ENCODE measurements around the gene KRT10.

KRT10 gene

DNA sequence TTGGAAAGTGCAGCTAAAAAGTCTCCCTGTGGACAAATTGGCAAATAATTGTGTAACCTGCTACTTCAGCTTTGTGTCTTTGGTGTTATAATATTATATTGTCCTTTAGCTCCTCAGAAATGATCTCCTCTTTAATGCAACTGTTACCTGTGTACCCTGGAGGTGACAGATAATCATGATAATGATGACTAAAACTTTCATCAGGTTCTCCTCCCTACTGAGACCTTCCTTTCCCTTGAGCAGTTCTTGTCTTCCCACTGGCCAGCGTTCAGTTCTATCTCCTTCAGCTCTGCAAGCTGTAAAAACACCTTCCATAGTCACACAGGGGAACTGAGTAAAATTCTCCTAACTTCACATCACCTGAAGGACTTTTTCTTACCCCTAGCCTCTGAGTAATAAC, 29.9 kb upstream of the KRT10 start:
- H3K9me3 ChIP-seq (ENCODE audit: control insufficient read depth, insufficient read depth, low read length): no peaks in the 10 kb centered on the region
- no peak overlapping the region for H3K4me3 ChIP-seq (ENCODE audit: low read depth, low read length)
- no peaks in the 10 kb centered on the region for H3K27me3 ChIP-seq (ENCODE audit: control insufficient read depth, insufficient read depth, low read length)
- H3K36me3 ChIP-seq (ENCODE audit: control insufficient read depth, insufficient read depth, low read length): no peaks in the 10 kb centered on the region
- no peak overlapping the region for H3K27ac ChIP-seq (ENCODE audit: low read depth, low read length)
- peaks cover 27% of the 10 kb centered on the region for H3K4me1 ChIP-seq (ENCODE audit: control insufficient read depth, insufficient read depth, low read length)
- no peak overlapping the region for H3K9ac ChIP-seq (ENCODE audit: low read depth, low read length)

DNA sequence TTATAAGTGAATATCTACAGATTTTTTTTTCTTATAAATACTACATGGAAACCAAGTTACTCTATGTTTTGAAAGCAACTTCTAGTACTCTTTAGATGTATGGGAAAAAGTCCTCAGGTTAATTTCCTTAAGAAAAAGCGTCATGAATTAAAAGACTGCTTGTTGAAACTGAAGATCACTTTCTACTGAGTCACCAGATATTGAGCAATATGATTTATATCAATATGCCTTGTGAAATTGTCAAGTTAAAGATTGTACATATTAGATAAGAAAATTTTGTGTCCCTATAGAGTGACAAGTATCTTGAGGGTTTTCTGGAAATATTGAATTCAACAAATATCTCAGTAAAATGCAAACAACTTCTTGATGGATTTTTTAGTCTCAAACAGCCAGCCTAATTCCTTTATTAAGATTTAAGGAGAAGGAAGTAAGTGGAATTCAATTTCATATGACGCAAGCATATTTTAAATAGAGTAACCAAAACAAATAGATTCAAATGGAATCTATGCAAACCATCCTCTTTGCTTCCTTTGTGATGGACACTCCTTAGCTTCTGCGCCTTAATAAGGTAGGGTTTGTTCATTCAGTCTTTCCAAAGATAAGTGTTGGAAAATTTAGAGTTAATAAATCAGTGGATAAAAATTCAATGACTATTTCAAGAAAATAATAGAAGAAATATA, 28.0 kb upstream of the KRT10 start:
- Histone ChIP-seq H3K36me3 (ENCODE audit: control insufficient read depth, insufficient read depth, low read length) (no peaks in the 10 kb centered on the region), H3K27ac (ENCODE audit: low read depth, low read length) (no peak overlapping the region), H3K4me3 (ENCODE audit: low read depth, low read length) (no peak overlapping the region), H3K9ac (ENCODE audit: low read depth, low read length) (no peak overlapping the region), H3K4me1 (ENCODE audit: control insufficient read depth, insufficient read depth, low read length) (peaks cover 24% of the 10 kb centered on the region), H3K9me3 (ENCODE audit: control insufficient read depth, insufficient read depth, low read length) (no peaks in the 10 kb centered on the region), H3K27me3 (ENCODE audit: control insufficient read depth, insufficient read depth, low read length) (peaks cover 4% of the 10 kb centered on the region; the same call in 1 of the 2 replicates)

DNA sequence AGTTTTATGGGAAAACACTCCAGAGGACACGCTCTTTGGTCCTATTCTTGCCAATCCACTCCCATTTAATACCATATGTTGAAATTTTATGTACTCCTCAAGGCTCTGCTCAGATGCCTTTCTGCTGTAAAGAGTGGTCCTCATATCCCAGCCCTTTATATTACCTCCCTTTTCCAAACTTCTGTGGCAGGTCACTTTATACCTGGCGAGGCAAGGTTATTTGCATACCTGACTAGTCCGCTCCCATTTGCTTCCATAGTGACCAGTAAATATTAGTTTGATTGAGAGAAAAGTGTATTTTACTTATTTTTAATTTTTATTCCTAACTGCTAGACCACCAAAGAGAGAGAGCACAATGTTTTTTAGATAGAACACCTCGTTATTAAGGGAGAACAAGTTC, 27.3 kb upstream of the KRT10 start:
- Histone ChIP-seq H3K4me1 (ENCODE audit: control insufficient read depth, insufficient read depth, low read length) (peaks cover 24% of the 10 kb centered on the region), H3K9me3 (ENCODE audit: control insufficient read depth, insufficient read depth, low read length) (no peaks in the 10 kb centered on the region), H3K36me3 (ENCODE audit: control insufficient read depth, insufficient read depth, low read length) (no peaks in the 10 kb centered on the region), H3K27me3 (ENCODE audit: control insufficient read depth, insufficient read depth, low read length) (peaks cover 10% of the 10 kb centered on the region; the same call in 1 of the 2 replicates), H3K27ac (ENCODE audit: low read depth, low read length) (no peak overlapping the region), H3K9ac (ENCODE audit: low read depth, low read length) (no peak overlapping the region), H3K4me3 (ENCODE audit: low read depth, low read length) (no peak overlapping the region)

DNA sequence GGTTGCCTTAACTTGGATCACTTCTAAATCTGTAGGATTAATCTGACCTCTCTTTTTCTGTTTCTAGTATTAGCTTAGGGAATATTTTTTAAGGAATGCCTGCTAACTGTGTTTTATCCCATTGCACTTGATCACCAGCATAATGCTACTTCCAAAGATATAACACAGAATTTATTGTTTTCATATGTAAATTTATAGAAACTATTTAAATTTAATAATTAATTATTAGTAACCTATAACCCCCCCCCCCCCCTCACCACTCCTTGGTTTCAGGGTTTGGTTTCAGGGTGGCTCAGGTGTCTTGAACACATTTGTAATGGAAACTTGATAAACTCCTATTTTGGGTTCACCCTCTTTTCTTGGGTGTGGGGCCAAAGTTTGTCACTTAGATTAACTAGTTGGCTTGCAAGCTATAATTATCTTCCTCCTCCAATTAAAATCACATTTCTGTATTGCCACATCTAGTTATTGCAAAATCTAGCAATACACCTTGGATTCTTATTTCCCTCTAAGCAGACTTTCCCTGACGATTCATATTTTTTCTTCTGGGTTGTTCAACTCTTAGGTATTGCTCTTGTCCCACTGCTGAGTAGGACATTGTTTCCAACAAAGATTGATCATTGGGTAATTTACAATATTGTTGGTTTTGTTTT, 26.3 kb upstream of the KRT10 start:
- Histone ChIP-seq H3K4me1 (ENCODE audit: control insufficient read depth, insufficient read depth, low read length) (peaks cover 17% of the 10 kb centered on the region), H3K36me3 (ENCODE audit: control insufficient read depth, insufficient read depth, low read length) (no peaks in the 10 kb centered on the region), H3K4me3 (ENCODE audit: low read depth, low read length) (no peak overlapping the region), H3K27me3 (ENCODE audit: control insufficient read depth, insufficient read depth, low read length) (peaks cover 10% of the 10 kb centered on the region; the same call in 1 of the 2 replicates), H3K27ac (ENCODE audit: low read depth, low read length) (no peak overlapping the region), H3K9me3 (ENCODE audit: control insufficient read depth, insufficient read depth, low read length) (no peaks in the 10 kb centered on the region), H3K9ac (ENCODE audit: low read depth, low read length) (no peak overlapping the region)

DNA sequence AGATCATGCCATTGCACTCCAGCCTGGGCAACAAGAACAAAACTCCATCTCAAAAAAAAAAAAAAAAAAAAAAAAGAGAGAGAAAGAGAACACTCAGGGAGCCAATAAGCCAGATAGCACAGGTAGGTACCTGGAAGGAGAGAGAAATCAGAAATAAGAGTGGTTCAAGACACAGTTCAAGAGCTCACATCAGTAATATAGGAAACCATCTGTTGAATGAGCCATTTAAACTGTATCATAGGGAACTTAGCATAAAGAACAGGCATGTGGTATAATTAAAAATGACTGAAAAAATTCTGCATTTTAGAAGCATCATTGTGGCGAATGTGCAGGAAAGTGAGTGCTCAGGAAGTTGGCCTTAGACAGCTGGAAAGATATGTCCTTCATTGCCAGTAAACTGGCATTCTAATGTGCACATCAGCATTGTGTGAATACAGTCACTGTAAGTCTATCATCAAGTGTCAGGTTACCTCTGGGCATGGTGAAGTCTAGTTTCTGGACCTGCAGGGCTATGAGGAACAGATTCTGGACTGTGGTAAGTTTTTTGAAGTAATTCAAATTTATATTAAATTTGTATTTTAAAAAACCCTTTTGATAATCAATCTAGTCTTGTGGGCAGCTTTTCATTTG, 24.2 kb upstream of the KRT10 start:
- Histone ChIP-seq H3K36me3 (ENCODE audit: control insufficient read depth, insufficient read depth, low read length) (no peaks in the 10 kb centered on the region), H3K4me1 (ENCODE audit: control insufficient read depth, insufficient read depth, low read length) (no peaks in the 10 kb centered on the region), H3K9ac (ENCODE audit: low read depth, low read length) (no peak overlapping the region), H3K27me3 (ENCODE audit: control insufficient read depth, insufficient read depth, low read length) (peaks cover 16% of the 10 kb centered on the region; the same call in 1 of the 2 replicates), H3K4me3 (ENCODE audit: low read depth, low read length) (no peak overlapping the region), H3K9me3 (ENCODE audit: control insufficient read depth, insufficient read depth, low read length) (no peaks in the 10 kb centered on the region), H3K27ac (ENCODE audit: low read depth, low read length) (no peak overlapping the region)

DNA sequence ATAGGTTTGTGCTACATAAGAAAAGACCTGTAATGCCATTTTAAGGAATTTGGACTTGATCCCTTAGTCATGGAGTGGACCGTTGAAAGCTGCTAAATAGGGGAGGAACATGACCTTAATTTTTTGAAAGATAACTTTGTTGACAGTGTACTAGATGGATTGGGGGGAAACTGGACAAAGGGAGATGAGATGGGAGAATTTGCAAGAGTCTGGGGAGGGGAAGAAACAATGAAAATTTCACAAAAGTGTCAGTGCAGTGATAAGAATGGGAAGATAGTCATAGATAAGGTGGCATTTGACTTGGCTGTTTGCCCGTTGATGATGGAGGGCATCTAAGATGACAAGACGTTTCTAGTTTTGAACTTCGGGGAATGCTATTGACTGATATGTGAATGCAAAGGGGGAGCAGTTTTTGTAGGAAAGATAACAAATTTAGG, 22.3 kb upstream of the KRT10 start:
- Histone ChIP-seq H3K4me1 (ENCODE audit: control insufficient read depth, insufficient read depth, low read length) (no peaks in the 10 kb centered on the region), H3K27ac (ENCODE audit: low read depth, low read length) (no peak overlapping the region), H3K27me3 (ENCODE audit: control insufficient read depth, insufficient read depth, low read length) (peaks cover 21% of the 10 kb centered on the region; the same call in 1 of the 2 replicates), H3K36me3 (ENCODE audit: control insufficient read depth, insufficient read depth, low read length) (no peaks in the 10 kb centered on the region), H3K9ac (ENCODE audit: low read depth, low read length) (no peak overlapping the region), H3K9me3 (ENCODE audit: control insufficient read depth, insufficient read depth, low read length) (no peaks in the 10 kb centered on the region), H3K4me3 (ENCODE audit: low read depth, low read length) (no peak overlapping the region)

DNA sequence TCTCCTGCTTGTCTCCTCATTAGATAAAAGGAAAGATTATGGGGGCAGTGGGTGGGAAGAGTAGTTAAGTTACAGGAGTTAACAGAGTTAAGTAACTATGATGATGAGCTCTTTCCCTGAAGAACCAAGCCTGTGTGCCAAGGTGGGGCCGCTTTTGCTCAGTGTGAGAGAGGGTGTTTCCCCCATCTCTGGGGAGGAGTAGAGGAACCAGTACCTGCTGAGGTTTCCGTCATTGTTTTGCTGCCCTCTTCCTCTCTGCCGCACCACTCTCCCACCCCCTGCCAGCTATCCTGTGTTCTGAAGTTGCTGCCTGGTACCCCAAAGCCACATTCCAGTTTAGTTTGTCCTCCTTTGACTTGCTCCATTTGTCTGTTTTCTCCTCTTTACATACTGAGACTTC, 20.8 kb upstream of the KRT10 start:
- Histone ChIP-seq H3K4me1 (ENCODE audit: control insufficient read depth, insufficient read depth, low read length) (no peaks in the 10 kb centered on the region), H3K27me3 (ENCODE audit: control insufficient read depth, insufficient read depth, low read length) (peaks cover 33% of the 10 kb centered on the region), H3K4me3 (ENCODE audit: low read depth, low read length) (no peak overlapping the region), H3K27ac (ENCODE audit: low read depth, low read length) (no peak overlapping the region), H3K36me3 (ENCODE audit: control insufficient read depth, insufficient read depth, low read length) (no peaks in the 10 kb centered on the region), H3K9me3 (ENCODE audit: control insufficient read depth, insufficient read depth, low read length) (no peaks in the 10 kb centered on the region), H3K9ac (ENCODE audit: low read depth, low read length) (no peak overlapping the region)

DNA sequence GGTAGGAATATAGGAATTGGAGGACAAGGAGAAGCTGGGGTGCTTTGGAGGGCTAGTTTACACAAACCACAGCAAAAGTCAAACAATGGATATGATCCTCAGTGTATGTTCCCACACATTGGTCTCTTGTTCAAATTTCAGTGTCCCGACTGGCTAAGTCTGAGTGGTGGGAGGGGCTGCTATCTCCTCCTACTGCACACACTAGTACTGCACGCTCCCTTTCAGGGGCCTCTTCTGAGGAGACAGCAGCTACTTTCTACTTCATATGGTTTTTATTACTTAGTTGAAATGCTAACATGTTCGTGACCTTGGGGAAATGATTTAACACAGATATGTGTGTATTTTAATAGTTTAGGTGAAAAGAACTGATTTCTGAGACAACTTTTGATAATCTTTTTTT, 18.8 kb upstream of the KRT10 start:
- no peak overlapping the region for H3K4me3 ChIP-seq (ENCODE audit: low read depth, low read length)
- H3K27me3 ChIP-seq (ENCODE audit: control insufficient read depth, insufficient read depth, low read length): peaks cover 35% of the 10 kb centered on the region
- H3K4me1 ChIP-seq (ENCODE audit: control insufficient read depth, insufficient read depth, low read length): no peaks in the 10 kb centered on the region
- no peak overlapping the region for H3K27ac ChIP-seq (ENCODE audit: low read depth, low read length)
- H3K36me3 ChIP-seq (ENCODE audit: control insufficient read depth, insufficient read depth, low read length): no peaks in the 10 kb centered on the region
- H3K9ac ChIP-seq (ENCODE audit: low read depth, low read length): no peak overlapping the region
- no peaks in the 10 kb centered on the region for H3K9me3 ChIP-seq (ENCODE audit: control insufficient read depth, insufficient read depth, low read length)

DNA sequence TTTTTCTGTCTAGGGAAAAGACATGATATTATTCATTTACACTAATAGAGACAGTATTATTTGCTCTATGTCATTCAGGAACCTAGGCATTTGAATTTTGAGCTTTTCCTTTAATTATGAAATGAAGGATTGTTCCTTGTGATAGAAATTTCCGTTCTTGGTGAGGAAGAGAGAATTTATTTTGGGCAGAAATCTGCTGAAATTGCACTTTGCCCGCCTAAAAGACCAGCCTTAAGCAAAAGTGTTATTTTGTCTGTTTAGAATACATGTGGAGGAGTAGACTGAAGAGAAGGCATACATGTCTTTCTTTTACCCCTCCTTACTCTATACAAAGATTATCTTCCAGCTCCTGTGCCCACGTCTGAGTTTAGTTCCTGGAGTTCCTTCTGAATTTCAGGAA, 16.8 kb upstream of the KRT10 start:
- H3K36me3 ChIP-seq (ENCODE audit: control insufficient read depth, insufficient read depth, low read length): peaks cover 7% of the 10 kb centered on the region; the same call in 1 of the 2 replicates
- no peak overlapping the region for H3K4me3 ChIP-seq (ENCODE audit: low read depth, low read length)
- no peaks in the 10 kb centered on the region for H3K9me3 ChIP-seq (ENCODE audit: control insufficient read depth, insufficient read depth, low read length)
- H3K4me1 ChIP-seq (ENCODE audit: control insufficient read depth, insufficient read depth, low read length): no peaks in the 10 kb centered on the region
- H3K27me3 ChIP-seq (ENCODE audit: control insufficient read depth, insufficient read depth, low read length): peaks cover 42% of the 10 kb centered on the region
- H3K27ac ChIP-seq (ENCODE audit: low read depth, low read length): no peak overlapping the region
- no peak overlapping the region for H3K9ac ChIP-seq (ENCODE audit: low read depth, low read length)

DNA sequence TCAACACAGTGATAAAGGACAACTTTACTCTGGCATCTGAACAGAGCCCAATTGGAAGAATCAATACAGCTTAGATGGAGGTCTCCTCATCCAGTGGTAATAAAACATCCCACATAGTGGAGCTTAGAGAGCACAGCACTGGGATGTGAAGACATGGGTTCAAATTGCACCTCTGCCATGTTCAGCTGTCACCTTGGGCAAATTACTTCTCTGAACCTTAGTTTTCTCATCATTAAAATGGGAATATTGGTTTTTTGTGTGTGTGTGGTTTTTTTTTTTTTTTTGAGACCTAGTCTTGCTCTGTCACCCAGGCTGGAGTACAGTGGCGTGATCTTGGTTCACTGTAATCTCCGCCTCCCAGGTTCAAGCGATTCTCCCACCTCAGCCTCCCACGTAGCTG, 13.6 kb upstream of the KRT10 start:
- Histone ChIP-seq H3K36me3 (ENCODE audit: control insufficient read depth, insufficient read depth, low read length) (peaks cover 7% of the 10 kb centered on the region; the same call in 1 of the 2 replicates), H3K9ac (ENCODE audit: low read depth, low read length) (no peak overlapping the region), H3K4me3 (ENCODE audit: low read depth, low read length) (no peak overlapping the region), H3K4me1 (ENCODE audit: control insufficient read depth, insufficient read depth, low read length) (peaks cover 11% of the 10 kb centered on the region), H3K27me3 (ENCODE audit: control insufficient read depth, insufficient read depth, low read length) (peaks cover 63% of the 10 kb centered on the region), H3K27ac (ENCODE audit: low read depth, low read length) (no peak overlapping the region), H3K9me3 (ENCODE audit: control insufficient read depth, insufficient read depth, low read length) (no peaks in the 10 kb centered on the region)

DNA sequence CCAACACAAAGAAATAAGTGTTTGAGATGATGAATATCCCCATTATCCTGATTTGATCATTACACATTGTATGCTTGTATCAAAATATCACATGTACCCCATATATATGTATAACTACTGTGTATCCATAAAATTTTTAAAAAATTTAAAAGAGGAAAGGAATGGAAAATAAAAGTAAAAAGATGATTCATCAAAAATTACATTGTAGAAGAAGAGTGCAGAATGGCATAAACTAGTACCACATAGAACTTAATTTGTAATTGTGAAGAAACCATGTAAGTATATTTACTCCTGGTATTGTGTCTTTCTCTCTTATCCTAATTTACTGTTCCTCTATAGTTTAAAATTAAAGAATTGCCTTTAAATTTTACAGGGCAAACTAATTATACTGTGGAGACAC, 11.5 kb upstream of the KRT10 start:
- Histone ChIP-seq H3K27me3 (ENCODE audit: control insufficient read depth, insufficient read depth, low read length) (peaks cover 66% of the 10 kb centered on the region), H3K4me1 (ENCODE audit: control insufficient read depth, insufficient read depth, low read length) (peaks cover 11% of the 10 kb centered on the region), H3K36me3 (ENCODE audit: control insufficient read depth, insufficient read depth, low read length) (peaks cover 7% of the 10 kb centered on the region; the same call in 1 of the 2 replicates), H3K9me3 (ENCODE audit: control insufficient read depth, insufficient read depth, low read length) (no peaks in the 10 kb centered on the region), H3K27ac (ENCODE audit: low read depth, low read length) (no peak overlapping the region), H3K9ac (ENCODE audit: low read depth, low read length) (no peak overlapping the region), H3K4me3 (ENCODE audit: low read depth, low read length) (no peak overlapping the region)
